Measurements from ENCODE around the gene TPGS1.
A peak's percentile ranks its signal among the peaks of the same experiment; 100 is the strongest.
"Not testable (repeated sequence)": the region's sequence is repeated elsewhere in the genome, so short reads cannot be mapped to it uniquely, and the experiment has no call there.

Gene TPGS1

GRCh38 chr19:478976-479375, 28.3 kb upstream of the TPGS1 start:
- H3K4me3 ChIP-seq (ENCODE audit: control insufficient read depth, low read depth, low read length): no peak overlapping the region
- no peak for TF ChIP-seq CTCF (conservative IDR thresholded peaks at IDR 0.05; ENCODE audit: control insufficient read depth, insufficient read depth, low read depth, low read length)
- no peak for DNase-seq (ENCODE audit: low read depth)

- DNase-seq (ENCODE audit: low read depth): peak; percentile 55
- no peak overlapping the region for H3K4me3 ChIP-seq (ENCODE audit: control insufficient read depth, low read depth, low read length)
- TF ChIP-seq CTCF (conservative IDR thresholded peaks at IDR 0.05; ENCODE audit: control insufficient read depth, insufficient read depth, low read depth, low read length): peak; percentile 38
Measured at GRCh38 chr19:480016-480855, 27.1 kb upstream of the TPGS1 start.

- not testable (repeated sequence) for H3K4me3 ChIP-seq (ENCODE audit: control insufficient read depth, low read depth, low read length); DNase-seq (ENCODE audit: low read depth)
Measured at GRCh38 chr19:481100-481499, 26.2 kb upstream of the TPGS1 start.

- no peak for TF ChIP-seq CTCF (conservative IDR thresholded peaks at IDR 0.05; ENCODE audit: control insufficient read depth, insufficient read depth, low read depth, low read length)
- no peak overlapping the region for H3K4me3 ChIP-seq (ENCODE audit: control insufficient read depth, low read depth, low read length)
- no peak for DNase-seq (ENCODE audit: low read depth)
Measured at GRCh38 chr19:482186-483041, 24.9 kb upstream of the TPGS1 start.

- DNase-seq (ENCODE audit: low read depth): no peak
- no peak overlapping the region for H3K4me3 ChIP-seq (ENCODE audit: control insufficient read depth, low read depth, low read length)
- no peak for TF ChIP-seq CTCF (conservative IDR thresholded peaks at IDR 0.05; ENCODE audit: control insufficient read depth, insufficient read depth, low read depth, low read length)
Measured at GRCh38 chr19:483332-484072, 23.8 kb upstream of the TPGS1 start.

GRCh38 chr19:484494-484893, 22.8 kb upstream of the TPGS1 start:
- TF ChIP-seq CTCF (conservative IDR thresholded peaks at IDR 0.05; ENCODE audit: control insufficient read depth, insufficient read depth, low read depth, low read length): no peak
- no peak for DNase-seq (ENCODE audit: low read depth)
- H3K4me3 ChIP-seq (ENCODE audit: control insufficient read depth, low read depth, low read length): no peak overlapping the region
